GM21423 (cell line): ENCODE results near the gene MTMR3.

Source experiments
- ATAC-seq: cut with Tn5 transposase; IDR thresholded peaks from one replicate; pipeline ENCODE4 v1.9.1; 2021; ENCODE audit warnings: mild to moderate bottlenecking, moderate library complexity; ENCODE audit not compliant: unreplicated experiment

MTMR3 gene

GRCh38 chr22:29867851-29868250 lies 15.1 kb upstream of the MTMR3 start:
- ATAC-seq: no peak

- ATAC-seq: no peak
These were observed 12.4 kb upstream of the MTMR3 start for GRCh38 chr22:29870574-29870973.

DNA sequence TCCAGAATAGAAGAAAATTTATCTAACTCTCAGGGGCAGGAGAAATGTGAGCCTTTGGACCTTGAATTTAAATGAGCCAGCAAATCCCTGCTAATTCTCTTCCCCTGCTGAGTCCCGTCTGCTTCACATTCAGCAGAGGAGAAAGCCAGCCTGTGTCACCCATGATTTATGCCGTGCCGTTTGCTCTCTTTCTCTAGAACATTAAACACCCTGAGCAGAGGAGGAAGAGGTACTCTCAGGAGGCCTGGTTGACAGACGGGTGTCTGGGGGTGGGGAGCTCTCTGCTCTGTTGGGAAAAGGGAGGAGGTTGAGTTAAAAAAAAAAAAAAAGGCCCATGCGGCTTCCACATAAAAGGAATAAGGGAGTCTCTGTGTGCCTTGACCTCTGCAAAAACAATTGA lies 11.3 kb upstream of the MTMR3 start:
- ATAC-seq: no peak

DNA sequence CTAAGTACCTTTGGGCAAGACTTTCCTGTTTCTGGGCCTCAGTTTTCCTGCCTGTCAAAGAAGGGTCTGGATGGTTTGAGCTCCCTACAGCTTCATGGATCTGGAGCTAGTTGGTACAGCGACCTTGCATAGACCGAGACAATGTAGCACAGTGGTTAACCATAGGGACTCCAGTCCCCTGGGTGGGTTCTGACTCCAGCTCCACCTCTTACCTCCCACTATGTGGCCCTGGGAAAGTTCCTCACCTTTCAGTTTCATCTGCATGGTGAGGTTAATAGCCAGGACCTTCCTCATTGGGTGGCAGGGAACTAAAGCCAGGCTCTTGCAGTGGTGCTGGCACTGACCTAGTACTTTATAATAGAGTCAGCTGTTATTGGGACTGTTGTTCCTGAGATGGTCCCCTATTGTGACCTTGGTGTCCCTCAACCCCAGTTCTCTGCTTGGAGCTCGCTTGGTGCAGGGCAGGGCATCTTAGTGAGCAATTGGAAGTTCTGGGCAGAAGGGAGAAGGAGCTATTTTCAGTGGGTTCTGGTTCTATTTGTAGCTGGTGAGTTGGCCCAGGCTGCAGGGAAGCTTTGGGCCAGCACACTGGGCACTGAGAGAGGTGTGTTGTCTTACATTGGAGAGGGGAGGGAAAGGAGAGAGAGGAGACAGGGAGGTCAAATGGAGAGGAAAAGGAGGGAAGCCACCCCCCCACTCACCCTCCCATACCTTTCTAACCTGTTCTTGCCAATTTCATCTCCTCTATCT lies 10.7 kb upstream of the MTMR3 start:
- no peak for ATAC-seq

GRCh38 chr22:29872989-29873388 lies 10.0 kb upstream of the MTMR3 start:
- ATAC-seq: no peak

DNA sequence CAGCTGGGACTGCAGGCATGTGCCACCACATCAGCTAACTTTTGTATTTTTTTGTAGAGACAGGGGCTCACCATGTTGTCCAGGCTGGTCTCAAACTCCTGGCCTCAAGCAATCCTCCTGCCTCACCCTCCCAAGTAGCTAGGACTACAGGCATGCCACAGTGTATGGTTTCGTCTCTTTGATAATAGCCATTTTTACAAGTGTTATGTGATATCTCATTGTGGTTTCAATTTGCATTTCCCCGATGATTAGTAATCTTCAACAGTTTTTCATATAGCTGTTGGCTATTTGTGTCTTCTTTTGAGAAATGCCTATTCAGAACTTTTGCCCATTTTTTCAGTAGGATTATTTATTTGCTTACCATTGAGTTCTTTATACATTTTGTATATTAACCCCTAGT lies 9.0 kb upstream of the MTMR3 start:
- ATAC-seq: no peak

GRCh38 chr22:29877620-29878019 lies 5.4 kb upstream of the MTMR3 start:
- no peak for ATAC-seq

- ATAC-seq: no peak
These were observed 3.2 kb upstream of the MTMR3 start for GRCh38 chr22:29879753-29880152.

- no peak for ATAC-seq
These were observed 294 bp upstream of the MTMR3 start for GRCh38 chr22:29882716-29883044.

- peak; percentile 10 for ATAC-seq
These were observed 762 bp downstream of the MTMR3 start for GRCh38 chr22:29883775-29884097.

DNA sequence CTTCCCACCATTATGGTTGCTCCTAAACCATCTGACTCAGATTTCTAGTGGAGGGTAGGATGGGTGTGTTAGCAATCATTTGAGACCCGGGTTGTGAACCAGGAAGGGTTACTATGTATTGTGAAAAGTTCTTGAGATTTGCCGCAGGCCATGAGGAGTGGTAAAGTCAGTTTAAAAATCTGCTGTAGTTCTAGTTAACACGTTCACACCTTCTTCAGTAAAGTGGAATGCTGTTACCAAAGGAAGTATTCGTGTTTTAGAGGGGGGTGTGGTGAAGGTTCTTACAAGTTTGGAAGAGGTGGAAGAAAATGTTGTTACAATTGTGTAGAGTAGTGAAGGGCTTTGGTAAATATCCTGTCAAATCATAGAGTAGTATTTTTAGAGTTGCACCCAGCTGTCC lies 2.6 kb downstream of the MTMR3 start:
- ATAC-seq: no peak

- no peak for ATAC-seq
These were observed 3.6 kb downstream of the MTMR3 start for GRCh38 chr22:29886596-29886995.

DNA sequence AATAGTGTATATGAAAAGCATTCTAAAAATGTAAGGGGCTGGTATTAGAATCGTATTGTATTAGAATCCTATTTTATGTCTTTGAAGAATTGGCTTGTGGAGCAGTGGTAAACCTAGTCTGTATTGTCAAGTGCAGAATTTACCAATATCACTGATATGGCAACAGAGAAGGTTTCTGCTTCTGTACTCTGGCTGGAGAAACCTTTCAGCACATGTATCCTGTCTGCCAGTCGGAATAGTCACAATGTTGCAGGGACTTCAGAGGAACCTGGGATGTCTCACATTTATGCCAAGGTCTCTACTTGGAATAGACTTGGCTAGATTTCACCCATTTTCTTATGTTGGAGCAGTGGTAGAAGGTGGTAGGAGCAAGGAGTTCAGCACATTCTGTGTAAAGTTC lies 4.4 kb downstream of the MTMR3 start:
- ATAC-seq: no peak

DNA sequence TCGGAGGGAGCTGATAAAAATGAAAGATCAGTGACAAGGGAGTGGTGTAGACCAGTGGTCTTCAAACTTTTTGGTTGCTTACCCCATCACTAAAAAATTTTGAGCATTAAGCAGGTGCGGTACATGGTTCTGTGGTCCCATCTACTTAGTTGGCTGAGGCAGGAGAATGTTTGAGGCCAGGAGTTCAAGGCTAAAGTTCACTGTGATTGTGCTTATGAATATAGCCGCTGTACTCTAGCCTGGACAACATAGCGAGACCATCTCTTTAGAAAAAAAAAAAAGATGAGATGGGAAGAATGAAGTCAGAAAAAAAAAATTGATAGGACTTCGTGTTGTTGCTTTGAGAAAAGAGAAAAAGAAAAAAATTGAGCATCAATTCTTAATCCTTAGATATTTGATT lies 7.8 kb downstream of the MTMR3 start:
- ATAC-seq: no peak

DNA sequence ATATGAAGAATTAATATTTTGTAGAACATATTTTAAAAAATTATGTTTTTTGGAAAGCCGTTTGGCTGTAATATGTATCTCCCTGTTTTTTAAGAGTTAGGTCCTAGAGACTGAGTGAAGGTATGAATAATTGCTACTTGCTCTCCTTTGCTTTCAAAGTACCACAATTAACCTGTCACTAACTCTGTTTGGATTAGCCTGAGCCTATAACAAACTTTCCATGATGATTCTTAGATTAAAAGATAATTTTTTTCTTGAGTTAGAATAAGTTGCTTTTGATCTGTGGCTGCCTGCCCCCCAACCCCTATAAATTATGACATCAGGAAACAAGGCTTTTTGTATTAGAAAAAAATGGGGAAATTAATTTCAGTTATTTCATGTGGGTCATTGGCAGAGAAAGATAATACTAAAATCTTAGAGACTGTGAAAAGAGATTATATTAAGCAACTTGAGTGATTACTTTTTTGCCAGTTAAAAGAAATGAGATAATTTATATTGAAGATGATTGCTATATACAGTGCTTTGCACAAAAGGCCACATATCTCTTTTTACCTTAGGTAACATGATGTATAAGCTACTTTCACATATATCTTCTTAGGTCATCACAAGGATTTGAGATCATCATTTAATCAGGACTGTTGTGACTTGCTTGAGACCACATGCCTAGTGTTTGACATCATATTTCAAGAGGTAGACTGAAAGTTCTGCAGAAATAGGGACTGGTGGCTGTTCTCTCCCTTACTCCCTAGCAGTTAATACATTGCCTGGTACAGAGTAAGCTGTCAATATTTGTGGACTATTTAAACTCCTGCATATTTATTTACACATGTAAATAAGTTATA lies 9.6 kb downstream of the MTMR3 start:
- ATAC-seq: no peak

- no peak for ATAC-seq
These were observed 18.4 kb downstream of the MTMR3 start for GRCh38 chr22:29901354-29901753.

- no peak for ATAC-seq
These were observed 20.4 kb downstream of the MTMR3 start for GRCh38 chr22:29903371-29903770.

GRCh38 chr22:29904020-29904419 lies 21.0 kb downstream of the MTMR3 start:
- ATAC-seq: no peak

DNA sequence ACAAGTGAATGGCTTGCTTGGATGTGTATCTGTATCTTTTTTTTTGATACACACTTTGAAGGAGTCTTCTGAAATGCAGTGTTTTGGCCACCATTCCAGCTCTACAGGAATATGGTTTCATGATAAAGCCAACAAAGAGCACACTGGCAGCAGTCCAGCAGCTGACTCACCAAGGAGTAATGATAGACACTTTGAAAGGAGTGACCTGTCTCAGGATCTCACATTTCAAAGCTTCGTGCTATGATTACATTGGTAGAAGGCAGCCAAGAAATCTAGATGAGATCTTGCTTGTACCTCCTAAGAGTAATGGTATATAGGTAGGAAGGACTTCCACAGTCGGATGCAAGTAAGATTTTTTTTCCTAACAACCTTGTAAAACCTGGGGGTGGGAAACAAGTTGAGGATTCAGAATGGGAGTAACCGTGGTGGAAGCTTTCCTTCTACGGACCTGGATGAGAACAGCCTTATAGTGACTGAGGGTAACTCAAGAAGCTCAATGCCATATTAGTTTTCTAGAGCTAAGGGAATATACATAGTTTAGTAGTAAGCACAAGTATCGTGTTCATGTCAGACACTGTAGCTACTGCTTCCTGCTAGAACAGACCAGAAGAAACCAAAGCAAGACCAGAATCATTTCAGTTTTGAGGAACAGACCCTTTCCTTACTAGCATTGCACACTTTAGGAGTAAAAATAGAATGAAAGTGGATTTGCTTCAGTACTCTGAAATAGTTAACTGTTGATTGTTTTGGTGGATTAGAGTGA lies 25.0 kb downstream of the MTMR3 start:
- ATAC-seq: no peak

- no peak for ATAC-seq
These were observed 29.2 kb downstream of the MTMR3 start for GRCh38 chr22:29912141-29912540.

- no peak for ATAC-seq
These were observed 29.8 kb downstream of the MTMR3 start for GRCh38 chr22:29912605-29913398.
